HL-60 (cell line): ENCODE results near the gene MYO3B.

Experiments used
- DNase-seq, 2 experiments: peaks; one replicate each; pipeline ENCODE4 v3.0.0-alpha.2; 2010 to 2020; ENCODE audit warnings: low read depth in 1 of 2, low spot score in 1 of 2
- H3K27ac ChIP-seq: fragments of 250-450 bp; sonication (Bioruptor Pico); replicated peaks from 2 replicates; pipeline ENCODE4 v1.5.1; 2020; ENCODE audit warnings: mild to moderate bottlenecking, moderate library complexity
- H3K27me3 ChIP-seq: fragments of 250-450 bp; sonication (Bioruptor Pico); 2 replicates; pipeline ENCODE4 v1.5.1; 2021; ENCODE audit warnings: mild to moderate bottlenecking, moderate library complexity; ENCODE audit not compliant: insufficient read depth, poor library complexity, severe bottlenecking
- H3K4me3 ChIP-seq: replicated peaks from 2 replicates; pipeline ENCODE4 v1.5.1; 2011; ENCODE audit warnings: mild to moderate bottlenecking, control low read depth, low read length; ENCODE audit not compliant: insufficient read depth
- CTCF ChIP-seq: IDR thresholded peaks from one replicate; pipeline ENCODE4 v1.5.1; 2011; ENCODE audit warnings: low read length, control low read depth, inconsistent platforms; ENCODE audit not compliant: insufficient read depth
- GABPA ChIP-seq: IDR thresholded peaks from 2 replicates; pipeline ENCODE4 v1.6.1; 2012; ENCODE audit warnings: low read depth
- POLR2AphosphoS5 ChIP-seq: IDR thresholded peaks from 2 replicates; pipeline ENCODE4 v1.6.1; 2012; ENCODE audit warnings: low read depth
- SPI1 ChIP-seq: IDR thresholded peaks from 2 replicates; pipeline ENCODE4 v1.6.1; 2012; ENCODE audit warnings: low read depth, mild to moderate bottlenecking, borderline replicate concordance
- TF ChIP-seq, protein P1 (sequence below): IDR thresholded peaks from 2 replicates; pipeline ENCODE4 v1.6.1; 2012; ENCODE audit warnings: low read depth; ENCODE audit not compliant: insufficient replicate concordance

MYO3B gene

DNA sequence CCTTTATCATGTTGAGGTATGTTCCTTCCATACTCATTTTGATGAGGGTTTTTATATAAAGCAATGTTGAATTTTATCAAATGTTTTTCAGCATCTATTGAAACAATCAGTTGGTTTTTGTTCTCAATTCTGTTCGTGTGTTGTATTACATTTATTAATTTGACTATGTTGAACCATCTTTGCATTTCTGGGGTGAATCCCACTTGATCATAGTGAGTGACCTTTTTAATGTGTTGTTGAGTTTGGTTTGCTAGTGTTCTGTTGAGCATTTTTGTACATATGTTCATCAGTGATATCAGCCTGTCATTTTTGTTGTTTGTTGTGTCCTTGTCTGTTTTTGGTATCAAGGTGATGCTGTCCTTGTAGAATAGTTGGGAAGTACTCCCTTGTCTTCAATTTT lies 110.9 kb downstream of the MYO3B start:
- Histone ChIP-seq H3K27me3 (peaks cover 5% of the 10 kb centered on the region), H3K4me3 (no peak overlapping the region), H3K27ac (no peak overlapping the region)
- DNase-seq: no peak
- TF ChIP-seq CTCF (no peak), GABPA (no peak), SPI1 (no peak), POLR2AphosphoS5 (no peak)
- TF ChIP-seq, protein P1, sequence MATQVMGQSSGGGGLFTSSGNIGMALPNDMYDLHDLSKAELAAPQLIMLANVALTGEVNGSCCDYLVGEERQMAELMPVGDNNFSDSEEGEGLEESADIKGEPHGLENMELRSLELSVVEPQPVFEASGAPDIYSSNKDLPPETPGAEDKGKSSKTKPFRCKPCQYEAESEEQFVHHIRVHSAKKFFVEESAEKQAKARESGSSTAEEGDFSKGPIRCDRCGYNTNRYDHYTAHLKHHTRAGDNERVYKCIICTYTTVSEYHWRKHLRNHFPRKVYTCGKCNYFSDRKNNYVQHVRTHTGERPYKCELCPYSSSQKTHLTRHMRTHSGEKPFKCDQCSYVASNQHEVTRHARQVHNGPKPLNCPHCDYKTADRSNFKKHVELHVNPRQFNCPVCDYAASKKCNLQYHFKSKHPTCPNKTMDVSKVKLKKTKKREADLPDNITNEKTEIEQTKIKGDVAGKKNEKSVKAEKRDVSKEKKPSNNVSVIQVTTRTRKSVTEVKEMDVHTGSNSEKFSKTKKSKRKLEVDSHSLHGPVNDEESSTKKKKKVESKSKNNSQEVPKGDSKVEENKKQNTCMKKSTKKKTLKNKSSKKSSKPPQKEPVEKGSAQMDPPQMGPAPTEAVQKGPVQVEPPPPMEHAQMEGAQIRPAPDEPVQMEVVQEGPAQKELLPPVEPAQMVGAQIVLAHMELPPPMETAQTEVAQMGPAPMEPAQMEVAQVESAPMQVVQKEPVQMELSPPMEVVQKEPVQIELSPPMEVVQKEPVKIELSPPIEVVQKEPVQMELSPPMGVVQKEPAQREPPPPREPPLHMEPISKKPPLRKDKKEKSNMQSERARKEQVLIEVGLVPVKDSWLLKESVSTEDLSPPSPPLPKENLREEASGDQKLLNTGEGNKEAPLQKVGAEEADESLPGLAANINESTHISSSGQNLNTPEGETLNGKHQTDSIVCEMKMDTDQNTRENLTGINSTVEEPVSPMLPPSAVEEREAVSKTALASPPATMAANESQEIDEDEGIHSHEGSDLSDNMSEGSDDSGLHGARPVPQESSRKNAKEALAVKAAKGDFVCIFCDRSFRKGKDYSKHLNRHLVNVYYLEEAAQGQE: no peak

DNA sequence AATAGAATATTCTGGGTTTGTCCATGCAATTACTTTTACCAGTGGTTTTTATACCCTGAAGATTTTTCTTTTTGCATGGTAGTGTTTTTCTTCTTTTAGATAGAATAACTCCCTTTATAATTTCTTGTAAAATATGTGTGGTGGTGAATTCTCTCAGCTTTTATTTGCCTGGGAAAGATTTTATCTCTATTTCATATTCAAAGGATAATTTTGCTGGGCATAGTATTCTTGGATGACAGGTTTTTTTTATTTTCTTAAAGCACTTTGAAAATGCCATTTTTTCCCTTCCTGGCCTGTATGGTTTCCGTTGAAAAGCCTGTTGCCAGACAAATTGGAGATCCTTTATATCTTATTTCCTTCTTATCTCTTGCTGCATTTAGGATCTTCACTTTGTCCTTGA lies 113.5 kb downstream of the MYO3B start:
- TF ChIP-seq GABPA (no peak), SPI1 (no peak), CTCF (no peak), POLR2AphosphoS5 (no peak)
- TF ChIP-seq, protein P1: no peak
- peaks cover 5% of the 10 kb centered on the region for H3K27me3 ChIP-seq
- no peak for DNase-seq
- no peak overlapping the region for H3K27ac ChIP-seq
- H3K4me3 ChIP-seq: no peak overlapping the region

DNA sequence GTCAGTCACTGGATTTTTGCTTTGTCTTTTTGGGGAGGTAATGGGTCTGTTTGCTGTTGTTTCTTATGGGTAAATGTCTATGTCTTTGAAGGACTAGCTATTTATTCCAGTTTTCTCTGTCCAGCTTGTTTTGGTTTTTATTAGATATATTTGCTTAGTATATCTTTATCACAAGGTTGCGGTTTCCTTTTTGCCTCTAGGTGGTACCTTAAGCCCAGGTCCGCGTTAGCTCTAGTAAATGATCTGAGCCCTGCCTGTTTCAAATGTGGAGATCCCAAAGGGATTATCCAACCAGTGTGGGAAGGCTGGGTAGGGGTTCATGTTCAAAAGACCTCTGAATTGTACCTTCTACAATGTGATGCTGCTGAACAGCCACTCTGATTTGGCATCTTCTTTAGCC lies 114.5 kb downstream of the MYO3B start:
- Histone ChIP-seq H3K27me3 (peaks cover 5% of the 10 kb centered on the region), H3K4me3 (no peak overlapping the region), H3K27ac (no peak overlapping the region)
- DNase-seq: no peak
- TF ChIP-seq GABPA: no peak

DNA sequence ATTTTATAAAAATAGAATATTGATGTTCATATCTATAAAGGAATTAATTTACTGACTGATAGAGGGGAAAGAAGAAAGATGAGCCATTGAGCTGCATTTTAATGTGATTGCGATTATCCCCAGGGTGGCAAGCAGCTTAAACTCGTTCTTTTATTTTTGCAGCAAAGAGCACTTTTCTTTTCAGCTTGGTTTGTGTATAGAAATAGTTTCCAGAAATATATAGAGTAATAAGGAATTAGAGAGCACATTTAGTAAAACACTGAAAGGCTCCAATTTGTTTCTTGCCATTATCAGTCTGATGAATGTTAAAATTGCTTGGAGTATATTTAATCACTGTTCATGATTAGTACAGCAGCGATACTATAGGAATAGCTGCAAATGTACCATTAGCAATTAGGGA lies 119.5 kb downstream of the MYO3B start:
- Histone ChIP-seq H3K27me3 (peaks cover 9% of the 10 kb centered on the region), H3K4me3 (no peak overlapping the region), H3K27ac (no peak overlapping the region)
- TF ChIP-seq GABPA (no peak), CTCF (no peak), SPI1 (no peak), POLR2AphosphoS5 (no peak)
- TF ChIP-seq, protein P1: no peak
- DNase-seq: no peak
